ENCODE measurements around the gene RACK1.
"Not testable (repeated sequence)": the region's sequence is repeated elsewhere in the genome, so short reads cannot be mapped to it uniquely, and the experiment has no call there.

RACK1 gene
- long read RNA-seq, donor 1, transcript RACK1-216 (2 exons, 358 nt), result minor isoform, 49 of 1,851 reads
- long read RNA-seq, donor 1, transcript RACK1-227 (8 exons, 1,403 nt), result major isoform, 601 of 1,851 reads
- long read RNA-seq, donor 1, transcript RACK1-233 (3 exons, 791 nt), result minor isoform, 101 of 1,851 reads
- long read RNA-seq, donor 1, transcript RACK1-210 (8 exons, 1,098 nt), result minor isoform, 509 of 1,851 reads
- long read RNA-seq, donor 1, partial matches to known transcripts, result 505 of 1,851 reads
- long read RNA-seq, donor 1, other reads (novel, unspliced or antisense), result 44 of 1,851 reads
- long read RNA-seq, donor 2, transcript RACK1-233 (3 exons, 791 nt), result minor isoform, 62 of 1,250 reads
- long read RNA-seq, donor 2, transcript RACK1-227 (8 exons, 1,403 nt), result major isoform, 424 of 1,250 reads
- long read RNA-seq, donor 2, transcript RACK1-210 (8 exons, 1,098 nt), result minor isoform, 298 of 1,250 reads
- long read RNA-seq, donor 2, transcript RACK1-216 (2 exons, 358 nt), result minor isoform, 33 of 1,250 reads
- long read RNA-seq, donor 2, partial matches to known transcripts, result 364 of 1,250 reads
- long read RNA-seq, donor 2, other reads (novel, unspliced or antisense), result 29 of 1,250 reads
- long read RNA-seq, donor 3, transcript RACK1-233 (3 exons, 791 nt), result minor isoform, 57 of 948 reads
- long read RNA-seq, donor 3, transcript RACK1-216 (2 exons, 358 nt), result minor isoform, 19 of 948 reads
- long read RNA-seq, donor 3, transcript RACK1-227 (8 exons, 1,403 nt), result major isoform, 319 of 948 reads
- long read RNA-seq, donor 3, transcript RACK1-210 (8 exons, 1,098 nt), result minor isoform, 243 of 948 reads
- long read RNA-seq, donor 3, partial matches to known transcripts, result 264 of 948 reads
- long read RNA-seq, donor 3, other reads (novel, unspliced or antisense), result 27 of 948 reads
- long read RNA-seq, donor 4, transcript RACK1-227 (8 exons, 1,403 nt), result major isoform, 386 of 1,359 reads
- long read RNA-seq, donor 4, transcript RACK1-210 (8 exons, 1,098 nt), result minor isoform, 337 of 1,359 reads
- long read RNA-seq, donor 4, transcript RACK1-233 (3 exons, 791 nt), result minor isoform, 92 of 1,359 reads
- long read RNA-seq, donor 4, transcript RACK1-216 (2 exons, 358 nt), result minor isoform, 32 of 1,359 reads
- long read RNA-seq, donor 4, partial matches to known transcripts, result 408 of 1,359 reads
- long read RNA-seq, donor 4, other reads (novel, unspliced or antisense), result 64 of 1,359 reads
- long read RNA-seq, donor 5, transcript RACK1-227 (8 exons, 1,403 nt), result major isoform, 774 of 1,741 reads
- long read RNA-seq, donor 5, transcript RACK1-216 (2 exons, 358 nt), result minor isoform, 54 of 1,741 reads
- long read RNA-seq, donor 5, transcript RACK1-233 (3 exons, 791 nt), result minor isoform, 61 of 1,741 reads
- long read RNA-seq, donor 5, transcript RACK1-210 (8 exons, 1,098 nt), result minor isoform, 434 of 1,741 reads
- long read RNA-seq, donor 5, partial matches to known transcripts, result 316 of 1,741 reads
- long read RNA-seq, donor 5, other reads (novel, unspliced or antisense), result 53 of 1,741 reads
- long read RNA-seq, donor 6, transcript RACK1-210 (8 exons, 1,098 nt), result minor isoform, 336 of 1,460 reads
- long read RNA-seq, donor 6, transcript RACK1-233 (3 exons, 791 nt), result minor isoform, 93 of 1,460 reads
- long read RNA-seq, donor 6, transcript RACK1-216 (2 exons, 358 nt), result minor isoform, 38 of 1,460 reads
- long read RNA-seq, donor 6, transcript RACK1-227 (8 exons, 1,403 nt), result major isoform, 428 of 1,460 reads
- long read RNA-seq, donor 6, partial matches to known transcripts, result 478 of 1,460 reads
- long read RNA-seq, donor 6, other reads (novel, unspliced or antisense), result 34 of 1,460 reads
- long read RNA-seq, donor 7, transcript RACK1-216 (2 exons, 358 nt), result minor isoform, 51 of 2,619 reads
- long read RNA-seq, donor 7, transcript RACK1-233 (3 exons, 791 nt), result minor isoform, 152 of 2,619 reads
- long read RNA-seq, donor 7, transcript RACK1-227 (8 exons, 1,403 nt), result major isoform, 743 of 2,619 reads
- long read RNA-seq, donor 7, transcript RACK1-210 (8 exons, 1,098 nt), result minor isoform, 581 of 2,619 reads
- long read RNA-seq, donor 7, partial matches to known transcripts, result 989 of 2,619 reads
- long read RNA-seq, donor 7, other reads (novel, unspliced or antisense), result 44 of 2,619 reads
- long read RNA-seq, donor 8, transcript RACK1-227 (8 exons, 1,403 nt), result major isoform, 580 of 1,469 reads
- long read RNA-seq, donor 8, transcript RACK1-216 (2 exons, 358 nt), result minor isoform, 19 of 1,469 reads
- long read RNA-seq, donor 8, transcript RACK1-210 (8 exons, 1,098 nt), result minor isoform, 346 of 1,469 reads
- long read RNA-seq, donor 8, transcript RACK1-233 (3 exons, 791 nt), result minor isoform, 69 of 1,469 reads
- long read RNA-seq, donor 8, partial matches to known transcripts, result 337 of 1,469 reads
- long read RNA-seq, donor 8, other reads (novel, unspliced or antisense), result 84 of 1,469 reads

DNA sequence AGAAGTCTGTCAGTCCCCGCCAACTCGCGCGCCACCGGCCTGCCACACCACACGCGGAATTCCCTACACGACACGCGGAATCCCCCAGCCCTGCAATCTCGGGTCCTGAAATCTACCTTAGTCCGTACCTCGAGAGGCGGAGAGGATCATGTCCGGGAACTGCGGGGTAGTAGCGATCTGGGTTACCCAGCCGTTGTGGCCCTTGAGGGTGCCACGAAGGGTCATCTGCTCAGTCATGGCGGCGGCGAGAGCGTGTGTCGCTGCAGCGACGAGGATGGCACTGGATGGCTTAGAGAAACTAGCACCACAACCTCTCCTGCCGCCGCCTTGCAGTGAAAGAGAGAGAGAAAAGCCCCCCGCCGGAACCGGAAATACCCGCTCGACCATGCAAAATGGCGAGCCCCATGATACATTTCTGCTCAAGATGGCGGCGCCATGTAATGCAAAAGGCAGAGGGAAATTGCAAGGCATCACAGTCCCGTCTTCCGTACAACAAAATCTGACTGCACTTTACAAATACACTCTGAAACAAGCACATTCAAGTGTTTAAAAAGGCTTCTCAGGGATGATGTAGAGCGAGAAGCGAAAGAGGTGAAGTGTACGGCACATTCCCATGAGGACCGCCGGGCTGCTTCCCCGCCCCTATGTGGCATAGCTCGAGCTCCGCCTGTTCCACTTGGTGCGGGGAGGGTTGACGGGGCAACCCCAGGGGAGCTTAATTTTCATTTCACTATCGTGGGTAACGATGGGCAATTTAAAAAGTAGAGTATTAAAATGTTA lies at the start of gene RACK1:
TSS of gene RACK1 (minus strand) at position 343 of the 780 bp plus-strand sequence. CDS start at position 237, 106 bp downstream.
- DNase-seq, result peak; percentile 99

DNA sequence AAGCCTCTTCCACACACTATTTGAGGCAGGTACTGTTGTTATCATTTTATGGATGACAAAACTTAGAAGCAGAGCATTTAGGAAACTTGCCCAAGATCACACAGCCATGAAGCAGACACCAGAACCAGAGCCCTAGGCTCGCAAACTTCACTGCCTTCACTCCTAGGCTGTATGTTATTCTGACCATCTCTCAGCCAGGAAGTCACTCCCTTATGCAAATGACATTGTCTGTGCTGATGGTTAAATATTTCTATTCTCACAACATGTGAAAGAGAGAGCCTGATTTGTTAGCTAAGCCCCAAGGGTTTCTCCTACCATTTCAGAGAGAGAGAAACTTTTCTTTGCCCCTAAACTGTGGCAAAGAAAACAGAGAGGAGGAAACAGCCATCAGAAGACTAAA lies 43.6 kb upstream of the RACK1 start:
- not testable (repeated sequence) for DNase-seq

DNA sequence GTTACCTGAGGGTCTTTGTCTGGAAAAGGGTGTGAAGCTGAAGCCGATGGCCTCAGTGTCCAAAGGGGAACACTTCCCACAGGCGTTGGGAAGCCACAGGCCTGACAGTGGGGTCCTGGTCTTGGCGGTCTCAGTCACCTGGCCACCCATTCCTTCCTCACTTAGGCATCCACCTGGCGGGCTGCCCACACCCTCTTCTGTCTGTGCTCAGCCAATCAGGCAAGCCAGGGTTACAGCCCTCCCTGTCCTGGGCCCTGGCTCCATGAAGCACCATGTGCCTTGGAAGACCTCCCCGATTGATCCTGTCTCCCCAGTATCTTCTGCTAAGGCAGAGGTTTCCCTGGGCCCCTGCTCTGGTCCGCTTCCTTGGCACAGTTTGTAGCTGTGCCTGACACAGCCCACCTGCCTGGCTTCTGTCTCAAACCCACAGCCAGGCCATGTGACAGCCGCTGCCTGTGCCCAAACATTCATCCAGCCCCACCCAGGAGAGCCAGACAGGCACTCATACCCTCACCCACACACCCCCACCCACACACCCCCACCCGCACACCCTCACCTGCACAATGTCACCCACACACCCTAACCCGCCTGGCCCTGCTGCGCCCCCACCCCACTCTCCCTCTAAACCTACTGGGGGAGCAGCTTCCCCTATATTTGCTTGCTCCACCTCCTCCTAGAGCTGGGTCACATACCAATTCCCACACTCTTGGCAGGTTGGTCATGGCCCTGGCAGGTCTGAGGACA lies 42.4 kb upstream of the RACK1 start:
- DNase-seq, result not testable (repeated sequence)

DNA sequence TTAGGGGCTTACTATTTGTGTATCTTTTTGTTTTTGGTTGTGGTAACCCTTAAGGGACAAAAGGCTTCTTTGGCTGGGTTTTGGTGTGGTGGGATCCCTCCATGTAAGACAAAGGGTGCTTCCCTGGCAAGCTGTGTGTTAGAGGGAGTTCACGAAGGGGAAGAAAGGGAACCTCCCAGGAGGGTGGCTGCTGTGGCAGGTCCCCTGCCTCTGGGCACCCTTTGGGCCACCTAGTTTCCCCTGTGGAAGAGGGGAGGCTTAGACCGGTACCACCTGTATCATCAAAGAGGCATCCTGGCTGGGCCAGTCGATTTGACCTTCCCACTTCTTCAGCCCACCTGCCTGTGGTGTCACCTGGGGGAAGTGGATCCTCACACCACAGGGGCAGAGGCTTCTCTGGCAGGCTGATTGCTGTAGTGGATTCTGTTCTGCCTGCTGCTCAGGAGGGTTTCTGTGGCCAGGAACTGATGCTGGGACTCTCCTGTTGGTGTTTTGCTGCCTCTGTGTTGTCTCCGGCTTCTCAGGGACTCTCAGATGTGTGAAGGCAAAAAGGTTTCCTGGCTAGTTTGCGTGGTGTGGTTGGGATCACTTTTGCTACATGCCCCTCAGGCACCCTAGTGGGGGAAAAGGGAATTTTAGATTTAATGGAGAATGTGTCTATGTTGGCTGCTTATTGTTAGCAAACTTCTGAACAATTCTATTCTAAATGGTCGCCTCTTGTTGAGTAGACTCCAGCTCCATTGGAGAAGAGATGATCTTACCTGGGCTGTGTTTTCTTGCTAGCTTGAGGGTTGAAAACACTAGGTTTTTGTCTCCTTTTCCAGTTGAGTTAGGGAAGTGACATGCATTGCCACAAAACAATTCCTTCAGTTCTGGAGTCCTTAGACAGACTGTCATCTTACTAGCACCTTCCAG lies 40.4 kb upstream of the RACK1 start:
- not testable (repeated sequence) for DNase-seq

DNA sequence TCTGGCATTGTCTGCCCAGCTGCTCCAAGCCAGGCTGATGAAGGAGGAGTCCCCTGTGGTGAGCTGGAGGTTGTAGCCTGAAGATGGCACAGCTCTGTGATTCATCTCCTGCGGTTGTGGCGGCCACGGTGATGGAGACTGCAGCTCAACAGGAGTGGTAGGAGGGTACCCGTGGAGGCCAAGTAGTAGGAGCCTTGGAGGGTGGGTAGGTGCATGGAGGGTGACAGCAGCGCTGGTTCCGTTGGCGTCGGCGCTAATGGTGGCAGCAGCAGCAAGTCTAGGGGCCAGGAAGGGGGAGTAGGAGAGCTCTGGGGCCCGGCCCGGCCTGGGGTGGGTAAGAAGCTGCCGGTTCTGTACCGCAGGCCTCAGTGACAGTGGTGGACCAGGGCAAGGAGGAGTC lies 39.6 kb upstream of the RACK1 start:
- DNase-seq, result no peak

DNA sequence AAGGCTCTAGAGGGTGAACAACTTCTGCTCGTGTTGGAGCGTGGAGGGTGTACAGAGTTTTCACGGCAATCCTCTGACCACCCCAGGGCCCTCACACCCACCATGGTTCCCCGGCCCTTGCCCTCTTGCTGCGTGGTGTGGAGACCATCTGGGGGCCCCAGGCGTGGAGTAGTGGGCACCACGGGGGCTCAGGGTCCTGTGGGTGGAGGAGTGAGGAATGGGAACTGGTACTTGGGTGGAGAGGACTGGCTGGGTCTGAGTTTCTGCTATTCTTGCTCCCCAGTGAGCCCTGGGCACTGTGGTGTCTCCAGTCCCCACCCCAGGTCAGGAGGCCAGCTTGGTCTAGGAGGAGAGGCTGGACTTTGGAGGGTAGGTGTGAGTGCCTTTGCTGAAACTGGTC lies 39.2 kb upstream of the RACK1 start:
- no peak for DNase-seq

DNA sequence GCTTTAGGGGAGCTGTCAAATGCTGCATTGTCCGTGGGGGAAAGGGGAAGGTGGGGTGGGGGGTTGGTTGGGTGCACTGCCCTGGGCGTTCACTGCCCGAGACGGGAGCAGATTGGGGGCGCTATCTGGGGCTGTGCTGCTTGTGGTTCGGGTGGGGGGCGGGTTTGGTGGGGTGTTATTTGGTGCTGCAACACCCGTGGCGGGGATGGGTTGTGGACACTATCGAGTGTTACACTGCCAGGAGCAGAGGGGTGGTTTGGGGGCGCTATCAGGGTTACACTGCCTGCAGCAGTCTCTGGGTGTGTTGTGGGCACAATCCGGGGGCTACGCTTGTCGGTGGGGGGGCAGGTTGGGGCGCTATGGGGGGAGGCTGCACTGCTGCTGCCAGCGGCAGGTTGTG lies 38.7 kb upstream of the RACK1 start:
- not testable (repeated sequence) for DNase-seq

DNA sequence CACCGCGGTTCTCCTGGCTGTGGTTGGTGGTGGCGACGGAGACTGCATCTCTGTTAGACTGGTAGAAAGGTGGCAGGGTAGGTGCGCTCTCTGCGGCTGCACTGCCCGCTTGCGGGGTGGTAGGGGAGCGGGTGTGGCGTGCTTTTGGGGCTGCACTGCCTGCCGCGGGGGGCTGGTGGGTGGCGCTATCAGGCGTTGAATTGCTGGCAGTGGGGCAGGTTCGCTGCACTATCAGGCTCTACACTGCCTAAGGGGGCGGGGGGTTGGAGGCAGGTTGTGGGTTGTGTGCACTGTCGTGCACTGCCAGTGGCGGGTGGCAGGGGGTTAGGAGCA lies 38.2 kb upstream of the RACK1 start:
- no peak for DNase-seq

DNA sequence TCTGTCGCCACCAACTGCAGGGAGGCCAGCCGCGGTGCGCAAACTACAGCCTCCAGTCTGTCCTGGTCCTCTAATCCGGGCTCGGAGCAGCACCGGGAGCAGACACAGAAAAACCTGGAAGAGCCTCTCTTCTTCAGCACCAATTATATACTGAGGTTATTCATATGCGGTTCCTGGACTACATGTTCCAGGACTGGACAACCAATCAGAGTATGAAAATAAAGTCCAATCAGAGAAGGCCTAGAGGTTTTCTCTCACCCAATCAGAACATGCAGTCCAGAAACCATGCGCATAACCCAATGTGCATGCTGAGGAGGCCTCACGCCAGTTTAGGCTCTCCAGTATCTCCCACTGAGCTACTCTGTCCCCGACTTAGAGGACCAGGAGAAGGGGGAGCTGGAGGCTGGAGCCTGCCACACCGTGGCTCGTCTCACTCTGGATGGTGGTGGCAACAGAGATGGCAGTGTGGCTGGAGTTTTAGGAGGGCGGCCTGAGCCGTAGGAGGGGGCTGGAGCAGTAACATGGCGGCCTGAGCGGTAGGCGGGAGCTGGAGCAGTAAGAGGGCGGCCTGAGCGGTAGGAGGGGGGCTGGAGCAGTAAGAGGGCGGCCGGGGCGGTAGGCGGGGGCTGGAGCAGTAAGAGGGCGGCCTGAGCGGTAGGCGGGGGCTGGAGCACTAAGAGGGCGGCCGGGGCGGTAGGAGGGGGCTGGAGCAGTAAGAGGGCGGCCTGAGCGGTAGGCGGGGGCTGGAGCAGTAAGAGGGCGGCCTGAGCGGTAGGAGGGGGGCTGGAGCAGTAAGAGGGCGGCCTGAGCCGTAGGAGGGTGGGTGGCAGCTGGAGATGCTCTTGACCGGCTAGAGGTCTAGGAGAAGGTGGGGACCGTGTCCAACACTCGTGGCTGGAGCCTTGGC lies 37.6 kb upstream of the RACK1 start:
- DNase-seq, result no peak

DNA sequence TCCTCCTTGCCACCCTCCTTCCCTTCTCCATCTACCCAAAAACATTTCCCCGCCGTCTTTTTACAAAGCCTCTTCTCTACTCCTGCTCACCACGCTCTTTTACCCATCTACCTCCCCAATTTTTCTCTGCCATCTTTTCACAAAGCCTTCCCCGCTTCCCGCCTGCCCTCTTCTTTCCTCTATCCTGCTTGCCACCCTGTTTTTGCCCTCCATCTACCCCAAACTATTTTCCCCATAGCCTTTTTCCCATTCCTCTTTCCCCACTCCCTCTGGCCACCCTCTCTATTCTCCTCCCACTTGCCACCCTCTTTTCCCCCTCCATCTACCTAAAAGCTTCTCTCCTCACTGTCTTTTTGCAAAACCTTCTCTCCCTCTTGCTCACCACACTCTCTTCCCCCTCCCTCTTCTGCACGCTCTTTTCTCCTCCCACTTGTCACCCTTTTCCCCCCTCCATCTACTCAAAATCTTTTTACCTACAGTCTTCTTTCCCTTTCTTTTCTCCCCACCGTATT lies 36.6 kb upstream of the RACK1 start:
- DNase-seq, result no peak

DNA sequence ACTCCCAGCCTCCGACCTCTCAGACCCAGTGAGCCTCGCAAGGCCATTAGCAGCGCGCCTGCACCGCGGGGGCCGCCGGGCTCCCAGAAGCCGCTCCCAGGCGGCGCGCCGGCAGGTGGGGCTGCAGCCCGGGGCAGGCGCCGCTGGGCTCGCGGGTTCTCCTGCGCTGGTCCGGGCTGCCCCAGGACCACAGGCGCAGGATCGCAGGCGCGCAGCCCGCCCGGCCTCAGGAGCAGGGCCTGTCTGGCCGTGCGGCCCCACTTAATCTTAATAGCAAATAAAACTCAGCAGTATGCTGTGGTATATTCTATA lies 29.7 kb upstream of the RACK1 start:
- peak; percentile 17 for DNase-seq

DNA sequence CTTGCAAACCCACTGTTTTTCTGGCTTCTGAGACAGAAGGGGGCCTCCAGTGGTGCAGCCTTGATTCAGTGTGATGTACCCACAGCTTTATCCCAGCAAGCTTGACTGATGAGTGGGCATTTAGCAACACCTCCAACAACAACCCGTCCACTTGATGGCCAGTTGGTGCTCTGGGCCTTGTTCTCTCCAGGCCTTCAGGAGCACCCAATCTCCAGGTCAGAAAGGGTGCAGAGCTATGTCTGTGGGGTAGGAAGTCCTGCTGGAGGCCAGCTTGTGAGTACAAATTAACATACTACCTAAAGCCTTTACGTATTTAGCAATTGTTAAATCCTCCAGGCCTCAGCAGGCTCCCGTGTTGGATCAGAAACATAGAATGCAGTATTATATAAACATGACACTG lies 27.4 kb upstream of the RACK1 start:
- DNase-seq, result no peak

DNA sequence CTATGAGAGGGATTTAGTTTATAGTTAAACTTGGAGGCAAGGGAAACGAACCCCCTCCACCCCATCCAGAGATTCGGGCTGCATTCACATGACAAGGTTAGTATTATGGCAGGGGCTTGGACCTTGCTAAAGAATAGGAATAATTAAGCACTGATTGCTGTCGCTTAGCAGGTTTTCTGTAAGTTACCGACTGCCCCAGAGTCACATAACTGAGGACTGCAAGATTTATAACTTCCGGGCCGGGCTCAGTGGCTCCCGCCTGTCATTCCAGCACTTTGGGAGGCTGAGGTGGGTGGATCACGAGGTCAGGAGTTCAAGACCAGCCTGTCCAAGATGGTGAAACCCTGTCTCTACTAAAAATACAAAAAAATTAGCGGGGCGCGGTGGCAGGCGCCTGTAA lies 24.2 kb upstream of the RACK1 start:
- peak; percentile 27 for DNase-seq

DNA sequence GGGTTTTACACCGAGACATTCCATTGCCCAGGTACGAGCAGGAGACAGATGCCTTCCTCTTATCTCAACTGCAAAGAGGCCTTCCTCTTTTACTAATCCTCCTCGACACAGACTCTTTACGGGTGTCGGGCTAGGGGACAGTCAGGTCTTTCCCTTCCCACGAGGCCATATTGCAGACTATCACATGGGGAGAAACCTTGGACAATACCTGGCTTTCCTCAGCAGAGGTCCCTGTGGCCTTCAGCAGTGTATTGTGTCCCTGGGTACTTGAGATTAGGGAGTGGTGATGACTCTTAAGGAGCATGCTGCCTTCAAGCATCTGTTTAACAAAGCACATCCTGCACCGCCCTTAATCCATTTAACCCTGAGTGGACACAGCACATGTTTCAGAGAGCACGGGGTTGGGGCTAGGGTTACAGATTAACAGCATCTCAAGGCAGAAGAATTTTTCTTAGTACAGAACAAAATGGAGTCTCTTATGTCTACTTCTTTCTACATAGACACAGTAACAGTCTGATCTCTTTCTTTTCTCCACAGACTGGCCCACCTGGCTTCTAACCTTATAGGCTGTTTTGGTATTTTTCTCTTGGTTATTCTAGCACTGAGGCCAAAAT lies 23.7 kb upstream of the RACK1 start:
- DNase-seq, result not testable (repeated sequence)

DNA sequence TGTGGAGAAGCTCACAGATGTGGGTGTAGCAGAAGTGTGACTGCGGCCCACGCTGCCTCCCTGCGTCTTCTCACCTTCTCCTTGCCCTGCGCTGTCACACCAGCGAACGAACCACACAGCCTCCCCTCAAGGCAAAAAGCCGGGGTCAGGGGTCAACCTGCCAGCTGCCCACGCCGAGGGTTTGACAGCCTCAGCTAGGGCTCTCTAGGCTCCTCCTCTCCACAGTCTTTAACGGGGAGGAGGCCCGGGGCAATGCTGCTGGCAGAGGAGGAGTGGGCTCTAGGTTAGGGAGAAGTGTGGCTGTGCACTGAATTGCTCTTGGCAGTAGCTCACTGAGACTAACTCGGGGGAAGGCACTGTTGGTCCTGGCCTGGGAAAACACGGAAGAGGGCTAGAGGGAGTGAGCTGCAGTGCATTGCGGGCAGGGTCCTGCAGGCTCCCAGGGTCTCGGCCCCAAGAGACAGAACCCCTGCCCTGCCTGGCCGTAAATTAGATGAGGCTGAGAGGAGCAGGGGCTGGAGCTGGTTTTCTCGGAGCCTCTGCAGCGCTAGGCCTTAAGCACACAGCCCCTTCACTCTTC lies 21.5 kb upstream of the RACK1 start:
- no peak for DNase-seq
